GM10266 (cell line): ENCODE results near the gene EXOC4.

Experiments used
- DNase-seq: peaks from one replicate; pipeline ENCODE4 v3.0.0; 2012; ENCODE audit errors: extremely low spot score
- CTCF ChIP-seq: IDR thresholded peaks from 2 replicates; pipeline ENCODE4 v1.5.1; 2012; ENCODE audit warnings: mild to moderate bottlenecking, low read depth; ENCODE audit not compliant: control insufficient read depth, insufficient read depth; ENCODE audit errors: missing control alignments

Gene EXOC4

GRCh38 chr7:133961724-133962123, 708.8 kb downstream of the EXOC4 start:
- TF ChIP-seq CTCF: no peak
- no peak for DNase-seq

DNA sequence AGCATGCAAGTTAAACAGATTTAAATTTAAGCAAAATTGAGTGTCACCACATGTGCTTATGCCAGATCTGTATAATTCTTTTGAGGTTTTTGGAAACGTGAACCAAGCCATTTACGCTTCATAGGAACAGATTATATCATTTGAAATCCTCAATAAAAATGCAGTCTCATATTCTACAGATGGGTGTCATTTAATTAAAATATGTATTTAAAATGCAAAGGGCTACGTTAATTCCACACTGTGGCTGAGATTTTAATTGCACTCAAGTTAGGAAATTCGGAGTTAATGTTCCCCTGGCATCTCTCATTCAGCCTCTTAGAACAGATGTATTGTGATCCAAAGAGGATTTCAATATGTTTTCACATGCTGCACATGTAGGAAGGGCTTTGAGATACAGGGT, 709.8 kb downstream of the EXOC4 start:
- no peak for TF ChIP-seq CTCF
- no peak for DNase-seq

DNA sequence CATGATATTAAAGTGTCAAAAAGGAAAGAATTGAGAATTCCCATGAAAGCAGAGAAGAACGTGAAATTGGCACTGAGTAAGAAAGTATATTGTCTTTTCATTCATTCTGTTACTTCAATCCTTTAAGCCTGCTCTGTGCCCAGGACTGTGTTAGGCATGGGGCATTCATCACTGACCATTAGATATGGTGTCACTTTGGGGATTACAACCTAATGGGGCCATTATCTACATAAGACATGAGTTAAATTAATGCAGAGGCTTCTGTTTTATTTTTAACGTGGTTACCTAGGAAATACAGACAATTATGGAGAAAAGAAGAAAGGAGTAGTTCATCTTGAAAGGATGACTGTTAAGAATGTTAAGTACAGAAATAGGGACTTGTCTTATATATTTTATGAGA, 710.8 kb downstream of the EXOC4 start:
- no peak for DNase-seq
- no peak for TF ChIP-seq CTCF

DNA sequence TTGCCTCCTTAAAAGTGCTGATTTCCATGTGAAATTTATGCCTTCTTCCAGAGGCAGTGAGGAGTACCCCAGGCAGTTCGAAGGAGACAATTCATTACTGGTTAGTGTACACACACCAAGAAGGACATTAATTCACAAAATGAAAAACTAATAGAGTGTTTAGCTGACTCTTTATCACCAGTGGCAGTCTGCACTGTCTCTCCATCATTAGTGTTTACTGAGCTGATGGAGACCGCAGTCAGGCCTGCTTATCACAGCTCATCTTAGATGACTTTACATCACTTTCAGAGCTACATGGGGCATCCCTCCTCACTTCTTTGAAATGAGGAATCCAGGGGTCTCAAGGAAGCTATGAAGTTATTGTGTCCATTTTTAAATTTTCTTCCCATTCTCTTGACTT, 718.7 kb downstream of the EXOC4 start:
- DNase-seq: no peak
- no peak for TF ChIP-seq CTCF

DNA sequence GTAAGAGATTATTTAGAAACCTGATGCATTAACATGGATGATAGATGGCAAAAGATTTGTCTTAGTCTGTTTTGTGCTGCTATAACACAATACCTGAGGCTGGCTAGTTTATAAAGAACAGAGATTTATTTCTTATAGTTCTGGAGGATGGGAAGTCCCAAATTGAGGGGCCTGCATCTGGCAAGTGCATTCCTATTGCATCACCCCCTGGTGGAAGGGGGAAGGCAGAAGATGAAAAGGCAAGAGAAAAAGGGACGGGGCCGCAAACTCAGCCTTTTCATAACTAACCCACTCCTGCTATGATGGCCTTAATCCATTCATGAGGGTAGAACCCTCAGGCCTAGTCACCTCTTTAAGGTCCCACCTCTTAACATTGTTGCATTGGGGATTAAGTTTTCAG, 720.8 kb downstream of the EXOC4 start:
- no peak for DNase-seq
- TF ChIP-seq CTCF: no peak

DNA sequence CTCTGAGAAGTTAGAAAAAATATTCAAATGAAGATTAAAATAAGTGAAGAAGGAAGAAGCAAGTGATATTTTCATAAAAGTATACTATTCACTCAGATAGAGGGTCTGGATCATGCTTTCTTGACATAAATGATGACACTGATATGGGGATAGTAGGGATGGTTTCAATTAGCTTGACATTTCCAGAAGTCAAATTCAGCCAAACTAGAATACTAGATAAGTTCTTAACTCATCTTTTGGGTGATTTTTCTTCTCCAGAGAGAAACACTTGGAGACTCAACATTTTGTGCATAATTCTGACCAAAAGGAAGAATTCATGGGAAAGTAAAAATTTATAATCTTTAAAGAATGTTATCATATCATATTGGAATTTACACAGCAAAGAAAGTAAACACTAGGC, 722.3 kb downstream of the EXOC4 start:
- TF ChIP-seq CTCF: no peak

GRCh38 chr7:133976140-133976539, 723.3 kb downstream of the EXOC4 start:
- DNase-seq: no peak
- no peak for TF ChIP-seq CTCF

More for the DNA sequence above, 722.3 kb downstream of the EXOC4 start:
- DNase-seq: no peak
